HFF-Myc (cell line): ENCODE results near the gene PTPRA.
A peak's percentile ranks its signal among the peaks of the same experiment; 100 is the strongest.

Experiments used
- DNase-seq: peaks from one replicate; pipeline ENCODE4 v3.0.0-alpha.2; 2011; ENCODE audit warnings: low read depth; ENCODE audit errors: extremely low read depth
- H3K4me3 ChIP-seq: replicated peaks from 2 replicates; pipeline ENCODE4 v1.5.1; 2011; ENCODE audit warnings: low read depth, mild to moderate bottlenecking, control low read depth, low read length
- TF ChIP-seq, protein P1 (sequence below): IDR thresholded peaks from 2 replicates; pipeline ENCODE4 v1.5.1; 2012; ENCODE audit warnings: mild to moderate bottlenecking, low read depth, low read length, control low read depth; ENCODE audit errors: missing control alignments

Gene PTPRA

DNA sequence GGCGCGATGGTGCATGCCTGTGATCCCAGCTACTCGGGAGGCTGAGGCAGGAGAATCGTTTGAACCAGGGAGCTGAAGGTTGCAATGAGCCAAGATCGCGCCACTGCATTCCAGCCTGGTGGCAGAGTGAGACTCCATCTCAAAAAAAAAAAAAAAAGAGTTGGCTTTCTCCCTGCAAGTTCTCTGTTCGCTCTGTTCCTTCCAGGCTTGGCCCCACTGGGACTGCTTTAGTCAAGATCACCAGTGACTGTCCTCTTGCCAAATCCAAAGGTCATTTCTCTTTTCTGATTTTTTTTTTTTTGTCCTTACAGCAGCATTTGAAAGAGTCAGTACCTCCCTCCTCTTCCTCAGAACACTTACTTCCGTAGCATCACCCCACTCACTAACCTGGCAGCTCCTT, 159.3 kb downstream of the PTPRA start:
- TF ChIP-seq, protein P1, sequence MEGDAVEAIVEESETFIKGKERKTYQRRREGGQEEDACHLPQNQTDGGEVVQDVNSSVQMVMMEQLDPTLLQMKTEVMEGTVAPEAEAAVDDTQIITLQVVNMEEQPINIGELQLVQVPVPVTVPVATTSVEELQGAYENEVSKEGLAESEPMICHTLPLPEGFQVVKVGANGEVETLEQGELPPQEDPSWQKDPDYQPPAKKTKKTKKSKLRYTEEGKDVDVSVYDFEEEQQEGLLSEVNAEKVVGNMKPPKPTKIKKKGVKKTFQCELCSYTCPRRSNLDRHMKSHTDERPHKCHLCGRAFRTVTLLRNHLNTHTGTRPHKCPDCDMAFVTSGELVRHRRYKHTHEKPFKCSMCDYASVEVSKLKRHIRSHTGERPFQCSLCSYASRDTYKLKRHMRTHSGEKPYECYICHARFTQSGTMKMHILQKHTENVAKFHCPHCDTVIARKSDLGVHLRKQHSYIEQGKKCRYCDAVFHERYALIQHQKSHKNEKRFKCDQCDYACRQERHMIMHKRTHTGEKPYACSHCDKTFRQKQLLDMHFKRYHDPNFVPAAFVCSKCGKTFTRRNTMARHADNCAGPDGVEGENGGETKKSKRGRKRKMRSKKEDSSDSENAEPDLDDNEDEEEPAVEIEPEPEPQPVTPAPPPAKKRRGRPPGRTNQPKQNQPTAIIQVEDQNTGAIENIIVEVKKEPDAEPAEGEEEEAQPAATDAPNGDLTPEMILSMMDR, result no peak
- no peak overlapping the region for H3K4me3 ChIP-seq
- DNase-seq, result no peak

DNA sequence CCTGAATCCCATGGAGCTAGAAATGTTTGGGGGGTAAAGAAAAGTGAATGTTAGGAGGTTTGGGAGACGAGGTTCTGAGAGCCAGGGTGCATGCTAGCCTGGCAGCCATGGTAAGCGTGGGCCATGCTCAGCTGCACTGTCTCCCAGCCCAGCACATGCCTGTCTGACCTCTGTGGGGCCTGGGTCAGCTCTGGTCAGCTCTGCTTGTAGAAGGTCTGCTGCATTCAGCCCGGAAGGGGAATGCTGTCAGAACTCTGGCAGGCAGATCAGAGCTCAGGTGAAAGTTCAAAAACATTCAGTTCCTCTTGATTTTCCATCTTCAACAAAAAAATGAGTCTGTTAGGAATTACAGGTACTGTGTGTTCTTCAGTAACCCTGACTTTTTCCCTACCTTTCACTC, 164.4 kb downstream of the PTPRA start:
- H3K4me3 ChIP-seq, result no peak overlapping the region
- TF ChIP-seq, protein P1, result no peak
- no peak for DNase-seq

DNA sequence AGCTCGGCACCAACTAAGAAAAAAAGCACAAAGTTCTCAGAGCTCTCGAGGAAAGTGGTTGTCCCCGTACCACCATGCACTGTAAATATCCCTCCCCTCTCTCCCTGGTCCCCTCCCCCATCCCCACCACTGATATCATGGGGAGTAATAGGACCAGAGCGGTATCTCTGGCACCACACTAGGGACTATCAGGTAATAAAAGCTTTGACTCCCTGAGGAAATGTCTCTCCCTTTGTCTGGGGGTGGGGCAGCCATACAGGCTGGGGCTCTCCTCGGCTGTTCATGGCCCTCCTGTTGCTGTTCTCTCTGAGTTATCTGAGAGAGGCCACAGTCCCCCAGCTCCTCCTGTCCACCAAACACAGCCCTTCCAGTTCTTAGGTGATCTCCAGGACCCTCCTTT, 165.2 kb downstream of the PTPRA start:
- H3K4me3 ChIP-seq, result no peak overlapping the region
- TF ChIP-seq, protein P1, result no peak

DNA sequence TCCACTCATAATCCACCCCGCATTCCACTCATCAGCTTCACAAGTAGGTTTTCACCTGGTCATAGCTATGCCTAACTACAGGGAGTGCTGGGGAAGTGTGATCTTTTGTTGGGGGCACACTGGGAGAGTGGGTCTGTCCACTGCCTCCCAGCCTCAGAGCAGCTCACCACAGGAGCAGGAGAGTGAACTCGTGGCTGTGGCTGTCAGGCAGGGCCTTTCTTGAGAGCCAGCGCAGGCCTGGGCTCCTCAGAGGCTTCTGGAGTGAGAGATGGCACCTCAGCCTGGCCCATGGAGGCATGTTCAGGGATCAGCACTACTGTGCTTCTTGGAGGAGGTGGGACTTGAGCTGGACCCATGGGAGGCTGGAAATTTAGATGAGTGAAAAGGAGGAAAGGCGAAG, 166.1 kb downstream of the PTPRA start:
- TF ChIP-seq, protein P1, result no peak
- DNase-seq, result no peak
- no peak overlapping the region for H3K4me3 ChIP-seq

More for the DNA sequence above, 165.2 kb downstream of the PTPRA start:
- DNase-seq, result no peak

DNA sequence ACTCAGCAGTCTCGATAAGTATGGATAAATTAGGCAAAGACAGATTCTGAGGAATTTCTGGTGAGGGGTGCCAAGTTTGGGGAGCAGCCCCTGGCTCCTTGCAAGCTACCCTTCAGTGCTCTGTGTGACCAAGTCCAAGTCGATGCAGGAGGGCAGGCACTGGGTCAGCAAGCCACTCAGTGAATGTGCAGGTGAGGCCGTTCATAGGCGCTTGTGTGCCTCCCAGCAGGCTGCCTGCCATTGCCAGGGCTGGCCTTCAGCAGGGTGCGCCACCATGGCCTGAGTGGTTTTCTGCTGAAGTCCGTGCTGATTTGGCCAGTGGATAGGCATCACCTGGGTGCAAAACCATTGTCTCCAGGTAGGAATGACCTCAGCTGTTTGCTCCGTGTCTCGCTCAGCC, 166.8 kb downstream of the PTPRA start:
- H3K4me3 ChIP-seq, result no peak overlapping the region
- no peak for DNase-seq
- TF ChIP-seq, protein P1, result no peak

DNA sequence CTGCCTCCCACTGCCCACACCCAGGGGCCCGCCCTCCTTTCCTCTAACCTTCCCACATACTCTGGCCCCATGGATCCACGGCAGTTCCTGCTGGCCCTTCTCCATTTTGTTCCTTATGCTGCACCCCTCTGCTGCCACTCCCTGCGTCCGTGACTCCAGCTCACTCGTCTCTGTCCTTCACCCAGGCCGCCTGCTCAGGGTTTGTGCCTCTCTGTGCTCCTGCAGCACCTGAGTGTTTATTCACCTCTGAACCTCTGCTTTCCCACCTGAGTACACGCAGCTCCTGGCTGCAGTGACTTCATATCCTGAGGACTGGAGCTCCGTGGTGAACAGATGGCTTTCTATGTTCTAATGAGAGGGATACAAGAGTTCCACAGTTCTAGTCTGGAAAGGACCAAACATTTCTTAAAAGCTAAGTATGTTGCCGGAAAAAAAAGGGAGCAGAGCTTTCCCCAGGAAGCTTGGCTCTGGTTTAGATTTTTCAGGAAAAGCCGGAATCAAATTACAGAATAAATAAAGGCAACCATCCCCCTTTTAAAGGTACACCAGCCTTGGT, 168.7 kb downstream of the PTPRA start:
- H3K4me3 ChIP-seq, result 0 out of 2 replicates have a peak overlapping the region, but pooled peaks have one; percentile 11
- TF ChIP-seq, protein P1, result no peak
- DNase-seq, result no peak

DNA sequence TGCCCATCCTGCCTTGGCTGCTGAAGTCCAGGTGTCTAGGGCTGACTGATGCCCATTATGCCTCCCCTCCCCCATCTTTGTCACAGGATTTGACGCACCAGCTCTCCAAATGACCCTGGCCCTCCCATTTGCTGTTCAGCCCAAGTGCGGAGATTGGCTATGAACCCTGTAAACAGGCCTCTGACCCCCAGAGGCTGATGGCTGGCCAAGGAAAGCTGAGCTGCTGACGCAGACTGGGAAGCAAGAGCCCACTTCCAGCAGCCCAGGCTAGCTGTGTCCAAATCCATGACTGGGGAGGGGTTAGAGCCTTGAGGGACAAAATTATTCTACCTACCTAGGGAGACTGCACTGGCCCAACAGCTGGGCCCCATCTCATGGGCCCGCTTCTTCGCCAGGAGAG, 169.3 kb downstream of the PTPRA start:
- TF ChIP-seq, protein P1, result no peak
- no peak for DNase-seq

More for the DNA sequence above, 169.3 kb downstream of the PTPRA start:
- H3K4me3 ChIP-seq, result no peak overlapping the region
